Measurements from ENCODE around the gene IQCH.

Gene IQCH

DNA sequence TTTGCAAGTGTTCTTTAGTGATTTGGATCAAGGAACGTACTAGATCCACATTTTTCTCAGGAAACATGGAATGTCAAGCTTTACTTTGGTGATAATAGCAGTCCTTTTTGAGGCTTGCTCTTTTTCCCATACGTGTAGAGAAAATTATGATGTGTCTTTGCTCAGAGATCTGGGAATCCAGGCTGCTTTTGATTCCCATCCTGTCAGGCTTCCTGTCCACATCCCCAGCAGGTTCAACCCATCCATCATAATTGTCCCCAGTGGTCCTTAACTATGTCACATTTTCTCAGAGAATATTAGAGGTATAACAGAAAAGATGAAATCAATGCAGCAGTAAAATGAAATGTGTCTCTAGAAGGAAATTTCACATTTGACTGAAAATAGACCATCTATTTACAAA lies 111.4 kb downstream of the IQCH start:
- no peak overlapping the region for H3K4me3 ChIP-seq (ENCODE audit: low read length)
- DNase-seq (ENCODE audit: low read depth) = no peak
- TF ChIP-seq, protein P1, sequence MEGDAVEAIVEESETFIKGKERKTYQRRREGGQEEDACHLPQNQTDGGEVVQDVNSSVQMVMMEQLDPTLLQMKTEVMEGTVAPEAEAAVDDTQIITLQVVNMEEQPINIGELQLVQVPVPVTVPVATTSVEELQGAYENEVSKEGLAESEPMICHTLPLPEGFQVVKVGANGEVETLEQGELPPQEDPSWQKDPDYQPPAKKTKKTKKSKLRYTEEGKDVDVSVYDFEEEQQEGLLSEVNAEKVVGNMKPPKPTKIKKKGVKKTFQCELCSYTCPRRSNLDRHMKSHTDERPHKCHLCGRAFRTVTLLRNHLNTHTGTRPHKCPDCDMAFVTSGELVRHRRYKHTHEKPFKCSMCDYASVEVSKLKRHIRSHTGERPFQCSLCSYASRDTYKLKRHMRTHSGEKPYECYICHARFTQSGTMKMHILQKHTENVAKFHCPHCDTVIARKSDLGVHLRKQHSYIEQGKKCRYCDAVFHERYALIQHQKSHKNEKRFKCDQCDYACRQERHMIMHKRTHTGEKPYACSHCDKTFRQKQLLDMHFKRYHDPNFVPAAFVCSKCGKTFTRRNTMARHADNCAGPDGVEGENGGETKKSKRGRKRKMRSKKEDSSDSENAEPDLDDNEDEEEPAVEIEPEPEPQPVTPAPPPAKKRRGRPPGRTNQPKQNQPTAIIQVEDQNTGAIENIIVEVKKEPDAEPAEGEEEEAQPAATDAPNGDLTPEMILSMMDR (conservative IDR thresholded peaks at IDR 0.05; ENCODE audit: low read depth, low read length) = no peak

DNA sequence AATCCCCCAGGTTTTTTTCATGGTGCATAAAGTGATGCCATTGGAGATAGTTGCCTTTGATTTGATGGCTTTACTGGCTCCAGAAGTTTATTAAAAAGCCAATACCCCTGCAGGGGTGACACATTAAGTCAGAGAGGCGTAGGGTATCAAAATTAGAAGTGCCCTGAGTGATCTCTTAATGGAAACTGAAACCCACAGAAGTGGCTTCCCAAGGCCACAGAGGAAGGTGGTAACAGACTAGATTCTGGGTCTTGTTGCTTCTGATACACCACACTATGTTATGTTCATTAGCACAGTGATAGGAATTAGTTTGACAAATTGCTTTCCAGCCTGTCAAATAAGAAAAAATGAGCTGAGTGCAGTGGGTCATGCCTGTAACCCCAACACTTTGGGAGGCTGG lies 112.3 kb downstream of the IQCH start:
- DNase-seq (ENCODE audit: low read depth) = no peak
- TF ChIP-seq, protein P1 (conservative IDR thresholded peaks at IDR 0.05; ENCODE audit: low read depth, low read length) = no peak
- no peak overlapping the region for H3K4me3 ChIP-seq (ENCODE audit: low read length)

- TF ChIP-seq, protein P1 (conservative IDR thresholded peaks at IDR 0.05; ENCODE audit: low read depth, low read length) = no peak
- no peak for DNase-seq (ENCODE audit: low read depth)
These were observed 114.9 kb downstream of the IQCH start for GRCh38 chr15:67369359-67369998.

GRCh38 chr15:67370206-67370954 lies 115.8 kb downstream of the IQCH start:
- TF ChIP-seq, protein P1 (conservative IDR thresholded peaks at IDR 0.05; ENCODE audit: low read depth, low read length) = no peak
- H3K4me3 ChIP-seq (ENCODE audit: low read length) = no peak overlapping the region
- DNase-seq (ENCODE audit: low read depth) = no peak

More at GRCh38 chr15:67369359-67369998, 114.9 kb downstream of the IQCH start:
- no peak overlapping the region for H3K4me3 ChIP-seq (ENCODE audit: low read length)

DNA sequence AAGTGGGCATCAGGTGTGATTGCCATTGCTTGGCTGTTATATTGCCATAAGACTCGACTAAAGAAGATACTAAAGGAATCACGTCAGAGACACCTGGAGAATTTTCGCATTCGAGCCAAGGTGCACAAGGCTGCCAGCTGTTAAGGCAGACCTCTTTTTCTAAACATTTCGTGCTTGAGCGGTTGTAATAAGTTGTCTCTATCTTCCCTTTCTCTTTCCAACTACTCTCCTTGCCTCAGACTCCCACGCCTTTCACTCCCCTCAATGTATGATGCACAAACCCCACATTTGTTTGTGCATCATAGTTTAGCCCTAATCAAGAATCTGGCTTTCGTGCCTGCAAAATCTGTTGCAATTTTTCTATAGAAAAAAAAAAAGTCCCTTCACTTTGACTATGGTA lies 118.0 kb downstream of the IQCH start:
- no peak overlapping the region for H3K4me3 ChIP-seq (ENCODE audit: low read length)
- no peak for DNase-seq (ENCODE audit: low read depth)
- TF ChIP-seq, protein P1 (conservative IDR thresholded peaks at IDR 0.05; ENCODE audit: low read depth, low read length) = no peak

GRCh38 chr15:67372986-67373675 lies 118.5 kb downstream of the IQCH start:
- DNase-seq (ENCODE audit: low read depth) = no peak
- TF ChIP-seq, protein P1 (conservative IDR thresholded peaks at IDR 0.05; ENCODE audit: low read depth, low read length) = no peak
- no peak overlapping the region for H3K4me3 ChIP-seq (ENCODE audit: low read length)
